Stimulated activated CD4-positive, alpha-beta T cell treated with anti-CD3 and anti-CD28 coated beads, Interleukin-4, amount 100 ng/mL, for 4 hours (primary cell): Measurements from ENCODE around the gene BEGAIN.

Experiments
- DNase-seq, 2 experiments: peaks; one replicate each; pipeline ENCODE4 v3.0.0-alpha.2; 2020

BEGAIN gene

GRCh38 chr14:100581228-100582145 lies 5.7 kb downstream of the BEGAIN start:
- no peak for DNase-seq

GRCh38 chr14:100580316-100581227 lies 6.6 kb downstream of the BEGAIN start:
- no peak for DNase-seq

GRCh38 chr14:100578552-100578951 lies 8.7 kb downstream of the BEGAIN start:
- DNase-seq: no peak

GRCh38 chr14:100577986-100578431 lies 9.2 kb downstream of the BEGAIN start:
- no peak for DNase-seq

- no peak for DNase-seq
Observed at GRCh38 chr14:100577321-100577985, 9.8 kb downstream of the BEGAIN start.

- DNase-seq: no peak
Observed at GRCh38 chr14:100576091-100577085, 10.8 kb downstream of the BEGAIN start.

- DNase-seq: no peak
Observed at GRCh38 chr14:100575266-100575995, 11.8 kb downstream of the BEGAIN start.

- DNase-seq: no peak
Observed at GRCh38 chr14:100574642-100575031, 12.6 kb downstream of the BEGAIN start.

- no peak for DNase-seq
Observed at GRCh38 chr14:100573757-100574641, 13.2 kb downstream of the BEGAIN start.

GRCh38 chr14:100573002-100573756 lies 14.0 kb downstream of the BEGAIN start:
- no peak for DNase-seq

- no peak for DNase-seq
Observed at GRCh38 chr14:100572543-100572942, 14.7 kb downstream of the BEGAIN start.

- no peak for DNase-seq
Observed at GRCh38 chr14:100571837-100572236, 15.4 kb downstream of the BEGAIN start.

- no peak for DNase-seq
Observed at GRCh38 chr14:100570726-100571454, 16.3 kb downstream of the BEGAIN start.

- no peak for DNase-seq
Observed at GRCh38 chr14:100569734-100570286, 17.4 kb downstream of the BEGAIN start.

GRCh38 chr14:100568998-100569733 lies 18.1 kb downstream of the BEGAIN start:
- DNase-seq: no peak

GRCh38 chr14:100568164-100568997 lies 18.8 kb downstream of the BEGAIN start:
- no peak for DNase-seq

- DNase-seq: no peak
Observed at GRCh38 chr14:100567877-100568163, 19.4 kb downstream of the BEGAIN start.
